ENCODE data around the gene PTPRK.

PTPRK gene

DNA sequence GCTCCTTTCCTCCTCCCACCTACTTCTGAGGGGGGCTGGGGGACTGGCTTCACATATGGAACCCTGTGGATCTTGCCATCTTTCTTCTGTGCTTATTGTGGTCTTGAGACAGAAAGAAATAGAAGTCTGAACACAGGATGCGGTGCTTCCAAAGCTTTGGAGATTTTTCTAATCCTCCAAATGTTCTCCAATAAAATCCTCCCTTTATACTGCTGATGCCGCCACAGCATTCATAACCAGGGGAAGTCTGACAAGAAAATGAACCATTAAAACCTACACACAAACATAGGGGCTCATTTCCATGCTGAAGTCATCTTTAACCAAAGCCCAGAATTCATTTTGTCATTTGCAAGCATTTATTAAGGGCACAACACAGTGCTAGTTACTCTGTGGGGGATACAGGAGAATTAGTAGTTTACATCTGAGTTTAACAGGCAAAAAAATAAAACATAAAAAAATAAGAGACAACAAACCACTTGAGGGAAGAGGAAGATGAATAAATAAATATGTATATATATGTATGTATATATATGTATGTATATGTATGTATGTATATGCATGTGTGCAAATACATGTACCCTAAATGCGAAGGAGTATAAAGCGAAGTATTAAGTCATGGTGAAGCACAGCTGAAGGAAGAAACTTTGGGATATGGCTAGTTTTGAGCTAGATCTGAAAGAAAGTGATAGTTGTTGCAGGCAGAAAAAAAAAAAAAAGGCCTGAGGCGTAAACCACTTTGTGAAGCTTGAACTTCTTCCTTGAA lies 5.9 kb upstream of the PTPRK start:
- Histone ChIP-seq H3K4me1 (ENCODE audit: insufficient read depth, low read length) (0 out of 2 replicates have a peak, but pooled peaks cover 6% of the 10 kb centered on the region), H3K36me3 (ENCODE audit: insufficient read depth, low read length) (no peaks in the 10 kb centered on the region), H3K9me3 (ENCODE audit: control insufficient read depth, insufficient read depth, low read length) (no peaks in the 10 kb centered on the region), H3K9ac (ENCODE audit: low read depth, low read length) (no peak overlapping the region)

DNA sequence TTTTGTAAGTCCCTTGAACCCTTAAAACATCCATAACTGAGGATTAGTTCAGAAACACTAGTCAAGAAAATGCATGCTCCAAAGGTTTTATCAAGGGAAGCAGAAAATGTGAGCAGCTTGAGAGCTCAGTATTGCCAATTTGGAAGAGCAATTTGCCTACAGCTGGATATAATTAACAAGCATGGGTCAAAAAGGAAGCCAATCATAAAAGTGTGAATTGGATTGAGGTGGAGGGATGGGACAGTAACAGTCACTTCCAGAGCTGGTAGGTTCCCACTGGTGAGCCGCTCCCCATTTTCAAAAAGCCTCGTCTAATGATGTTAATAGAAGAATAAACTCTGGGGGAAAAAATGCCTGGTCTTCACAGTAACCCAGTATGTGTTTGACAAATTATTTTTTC lies 5.0 kb upstream of the PTPRK start:
- Histone ChIP-seq H3K4me1 (ENCODE audit: insufficient read depth, low read length) (0 out of 2 replicates have a peak, but pooled peaks cover 6% of the 10 kb centered on the region), H3K36me3 (ENCODE audit: insufficient read depth, low read length) (no peaks in the 10 kb centered on the region), H3K9me3 (ENCODE audit: control insufficient read depth, insufficient read depth, low read length) (no peaks in the 10 kb centered on the region), H3K9ac (ENCODE audit: low read depth, low read length) (no peak overlapping the region)

DNA sequence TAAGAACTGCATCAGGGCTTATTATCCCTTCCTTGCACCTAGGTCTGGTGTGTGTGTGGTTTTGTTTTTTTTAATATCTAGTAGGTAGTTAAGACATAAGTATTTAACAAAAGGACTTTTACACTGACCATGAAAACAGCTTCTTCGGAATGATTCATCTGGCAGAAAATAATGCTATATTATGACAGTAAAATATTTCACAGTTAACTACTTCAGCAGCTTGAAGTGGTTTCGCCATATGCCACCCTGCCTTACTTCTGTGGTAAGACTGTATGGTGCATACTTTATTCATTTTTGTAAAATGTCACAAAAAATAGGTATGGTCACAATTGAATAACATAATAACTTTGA lies 858 bp upstream of the PTPRK start:
- H3K9me3 ChIP-seq (ENCODE audit: control insufficient read depth, insufficient read depth, low read length), result no peaks in the 10 kb centered on the region
- 0 out of 2 replicates have a peak, but pooled peaks cover 3% of the 10 kb centered on the region for H3K4me1 ChIP-seq (ENCODE audit: insufficient read depth, low read length)
- peak overlapping the region; percentile 98 for H3K9ac ChIP-seq (ENCODE audit: low read depth, low read length)
- H3K36me3 ChIP-seq (ENCODE audit: insufficient read depth, low read length), result no peaks in the 10 kb centered on the region

DNA sequence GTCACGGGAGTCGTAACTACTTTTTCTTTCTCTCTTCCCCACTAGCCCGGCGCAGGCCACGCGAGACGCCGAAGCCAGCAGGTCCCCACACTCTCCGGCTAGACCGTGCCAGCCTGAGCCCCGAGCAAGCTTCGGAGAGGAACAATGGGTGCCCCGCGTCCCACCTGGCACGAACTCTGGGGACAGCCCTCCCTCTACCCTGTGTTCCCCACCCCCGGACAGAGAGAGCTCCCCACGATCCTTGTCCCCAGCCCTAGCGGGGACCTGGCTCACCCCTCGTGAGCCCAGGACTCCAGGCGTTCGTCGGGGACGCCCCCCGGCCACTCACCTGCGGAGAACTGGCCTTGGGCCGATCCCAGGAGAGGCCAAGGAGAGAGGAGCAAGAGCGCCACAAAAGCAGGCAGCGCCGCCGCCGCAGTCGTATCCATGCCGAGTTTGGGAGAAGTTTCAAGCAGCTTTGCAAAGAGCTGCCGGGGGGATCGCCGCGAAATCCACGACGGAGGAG lies 416 bp downstream of the PTPRK start:
- no peaks in the 10 kb centered on the region for H3K36me3 ChIP-seq (ENCODE audit: insufficient read depth, low read length)
- peak overlapping the region; percentile 98 for H3K9ac ChIP-seq (ENCODE audit: low read depth, low read length)
- no peaks in the 10 kb centered on the region for H3K9me3 ChIP-seq (ENCODE audit: control insufficient read depth, insufficient read depth, low read length)
- peaks cover 8% of the 10 kb centered on the region; the same call in 1 of the 2 replicates for H3K4me1 ChIP-seq (ENCODE audit: insufficient read depth, low read length)

DNA sequence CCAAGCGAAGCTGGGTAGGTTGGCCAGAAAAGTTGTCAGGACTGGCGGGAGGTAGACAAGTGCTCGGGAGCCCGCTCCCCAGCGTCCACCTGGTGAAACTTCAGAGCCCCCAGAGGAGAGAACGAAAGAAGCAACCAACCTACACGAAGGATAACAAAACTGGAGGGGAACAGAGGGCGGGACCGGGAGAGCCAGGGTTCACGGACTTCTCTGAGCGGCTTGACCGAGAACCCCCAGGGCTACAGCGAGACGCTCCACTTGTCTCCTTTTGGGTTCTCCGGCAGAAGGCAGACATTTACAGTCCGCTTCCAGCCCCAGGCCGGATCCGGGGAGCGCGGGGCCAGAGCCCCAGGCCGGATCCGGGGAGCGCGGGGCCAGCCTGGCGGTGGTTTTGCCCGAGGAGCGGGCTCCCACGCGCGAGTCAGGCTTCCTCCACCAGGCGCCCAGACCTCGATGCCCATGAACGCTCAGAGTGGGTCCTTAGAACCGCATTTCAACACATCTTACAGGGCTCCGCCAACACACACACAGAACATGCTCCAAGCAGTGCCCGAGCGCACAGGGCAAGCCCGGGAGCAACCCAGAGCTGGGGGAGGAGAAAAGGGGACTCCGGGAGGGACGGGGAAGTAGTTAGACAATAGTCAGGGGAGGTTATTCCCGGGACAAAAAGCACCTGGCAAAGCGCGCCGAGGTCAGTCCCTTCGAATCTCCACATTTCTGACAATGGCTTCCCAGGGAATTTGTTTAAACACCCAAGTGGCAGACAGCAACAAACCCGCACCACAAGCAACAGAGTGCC lies 1.1 kb downstream of the PTPRK start:
- no peaks in the 10 kb centered on the region for H3K9me3 ChIP-seq (ENCODE audit: control insufficient read depth, insufficient read depth, low read length)
- peak overlapping the region; percentile 98 for H3K9ac ChIP-seq (ENCODE audit: low read depth, low read length)
- H3K36me3 ChIP-seq (ENCODE audit: insufficient read depth, low read length), result no peaks in the 10 kb centered on the region
- H3K4me1 ChIP-seq (ENCODE audit: insufficient read depth, low read length), result peaks cover 6% of the 10 kb centered on the region; the same call in 1 of the 2 replicates

DNA sequence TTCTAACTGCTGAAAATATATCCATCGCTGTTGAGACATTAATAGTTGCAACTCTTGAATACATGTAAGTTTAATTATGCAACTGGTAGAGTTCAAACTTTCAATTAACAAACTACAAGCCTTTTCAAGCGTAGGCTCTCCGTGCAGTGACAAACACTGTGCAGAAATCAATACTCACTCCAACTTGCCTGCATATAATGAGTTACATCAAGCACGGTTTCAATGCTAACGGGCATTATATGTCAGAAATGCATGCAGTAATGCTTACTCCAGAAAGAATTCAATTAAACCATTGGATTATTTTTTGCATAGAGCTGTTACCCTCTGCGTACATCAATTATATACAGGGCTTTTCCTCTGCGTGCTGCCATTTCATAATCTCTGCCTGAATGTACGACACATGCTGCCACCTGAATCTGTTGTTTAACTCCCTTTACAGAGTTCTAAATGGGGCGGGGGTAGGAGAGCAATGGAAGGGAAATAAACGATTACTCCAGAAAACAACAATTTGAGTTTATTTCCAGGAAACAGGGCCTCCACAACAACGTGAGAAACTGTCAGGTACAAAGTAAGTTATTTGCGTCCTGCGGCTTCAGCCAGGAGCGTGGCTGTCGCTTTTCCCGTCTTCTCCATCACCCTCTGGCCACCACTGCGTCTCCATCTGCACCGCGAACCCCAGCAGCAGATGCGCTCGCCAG lies 1.8 kb downstream of the PTPRK start:
- Histone ChIP-seq H3K9ac (ENCODE audit: low read depth, low read length) (peak overlapping the region; percentile 98; the same call in 1 of the 2 replicates), H3K9me3 (ENCODE audit: control insufficient read depth, insufficient read depth, low read length) (no peaks in the 10 kb centered on the region), H3K4me1 (ENCODE audit: insufficient read depth, low read length) (peaks cover 6% of the 10 kb centered on the region; the same call in 1 of the 2 replicates), H3K36me3 (ENCODE audit: insufficient read depth, low read length) (no peaks in the 10 kb centered on the region)

DNA sequence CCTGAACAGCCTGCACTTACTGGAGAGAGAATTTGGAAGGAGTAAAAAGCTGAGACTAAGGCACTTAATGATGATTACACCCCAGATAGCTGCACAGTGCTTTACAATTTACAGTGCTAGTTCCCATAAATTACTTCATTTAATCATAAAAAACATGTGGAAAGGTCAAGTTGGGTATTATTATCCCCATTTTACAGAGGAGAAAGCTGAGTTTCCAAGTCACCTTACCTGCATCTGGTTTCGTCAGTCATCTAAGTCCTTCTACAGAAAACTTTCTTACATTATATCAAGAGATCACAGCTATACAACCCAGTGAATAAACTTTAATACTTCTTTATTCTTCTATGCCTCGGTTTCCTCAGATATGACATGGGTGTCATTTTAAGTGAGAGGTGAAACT lies 3.3 kb downstream of the PTPRK start:
- Histone ChIP-seq H3K9me3 (ENCODE audit: control insufficient read depth, insufficient read depth, low read length) (no peaks in the 10 kb centered on the region), H3K36me3 (ENCODE audit: insufficient read depth, low read length) (no peaks in the 10 kb centered on the region), H3K9ac (ENCODE audit: low read depth, low read length) (no peak overlapping the region), H3K4me1 (ENCODE audit: insufficient read depth, low read length) (peaks cover 6% of the 10 kb centered on the region; the same call in 1 of the 2 replicates)

DNA sequence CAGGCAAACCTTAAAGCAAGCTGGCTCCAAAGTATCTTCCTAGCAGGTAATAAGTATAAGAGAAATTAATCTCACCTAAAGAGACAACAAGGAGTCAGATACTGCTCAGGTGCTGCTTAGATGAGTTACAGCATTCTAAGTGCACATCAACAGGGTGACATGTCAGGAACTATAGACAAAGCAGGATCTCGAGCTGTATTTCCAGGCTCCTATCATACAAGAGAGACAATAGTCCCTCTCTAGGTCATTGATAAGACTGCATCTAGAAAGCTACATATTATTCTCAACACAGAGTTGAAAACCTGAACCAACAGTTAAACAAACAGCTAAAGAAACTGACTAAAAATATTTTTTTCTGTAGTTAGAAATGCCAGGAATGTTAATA lies 3.9 kb downstream of the PTPRK start:
- Histone ChIP-seq H3K9me3 (ENCODE audit: control insufficient read depth, insufficient read depth, low read length) (no peaks in the 10 kb centered on the region), H3K4me1 (ENCODE audit: insufficient read depth, low read length) (peaks cover 6% of the 10 kb centered on the region; the same call in 1 of the 2 replicates), H3K9ac (ENCODE audit: low read depth, low read length) (no peak overlapping the region)

DNA sequence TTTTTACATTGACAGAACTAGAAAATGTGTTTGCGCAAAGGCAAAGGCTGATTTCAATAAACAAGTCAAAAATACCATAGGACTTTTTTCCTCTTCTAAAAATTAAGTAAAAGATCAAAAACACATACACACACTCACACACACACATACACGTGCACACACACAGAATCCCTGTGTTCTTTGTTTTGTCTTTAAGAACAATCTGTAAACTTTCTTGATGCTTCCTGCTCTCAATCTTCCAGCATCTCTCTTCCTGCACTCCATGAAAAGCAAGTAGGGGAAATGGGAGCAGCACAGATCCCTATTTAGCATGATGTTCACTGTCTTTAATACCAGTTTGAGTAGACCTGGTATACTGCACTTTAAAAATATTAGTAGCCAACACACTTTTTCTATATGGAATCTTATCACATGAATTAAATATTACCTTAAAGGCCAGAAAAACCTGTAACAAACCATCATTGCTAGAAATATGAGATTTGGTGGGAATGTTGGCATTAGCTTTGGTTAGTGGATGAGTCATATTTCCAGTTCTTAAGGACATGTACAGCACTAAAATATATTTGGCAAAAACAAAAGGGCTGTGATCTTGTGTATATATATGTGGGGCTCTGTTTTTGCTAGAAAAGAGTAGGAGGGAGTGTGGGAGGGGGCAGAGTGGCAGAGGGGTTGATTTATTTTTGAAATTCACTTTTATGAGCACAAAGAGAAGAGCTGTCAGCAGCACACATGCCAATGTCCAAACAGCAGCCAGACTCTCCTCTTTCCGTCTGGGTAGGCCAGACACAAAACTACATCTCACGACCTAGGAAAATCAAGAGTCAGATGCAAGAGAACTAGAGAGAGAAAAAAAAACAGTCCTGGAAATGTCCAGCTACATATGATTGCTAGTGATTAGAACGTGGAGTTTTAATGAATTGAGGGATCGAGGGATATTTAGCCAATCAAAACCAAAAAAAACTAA lies 4.6 kb downstream of the PTPRK start:
- Histone ChIP-seq H3K4me1 (ENCODE audit: insufficient read depth, low read length) (peaks cover 6% of the 10 kb centered on the region; the same call in 1 of the 2 replicates), H3K9ac (ENCODE audit: low read depth, low read length) (no peak overlapping the region), H3K9me3 (ENCODE audit: control insufficient read depth, insufficient read depth, low read length) (no peaks in the 10 kb centered on the region), H3K36me3 (ENCODE audit: insufficient read depth, low read length) (no peaks in the 10 kb centered on the region)

More for the DNA sequence above, 3.9 kb downstream of the PTPRK start:
- H3K36me3 ChIP-seq (ENCODE audit: insufficient read depth, low read length), result no peaks in the 10 kb centered on the region

DNA sequence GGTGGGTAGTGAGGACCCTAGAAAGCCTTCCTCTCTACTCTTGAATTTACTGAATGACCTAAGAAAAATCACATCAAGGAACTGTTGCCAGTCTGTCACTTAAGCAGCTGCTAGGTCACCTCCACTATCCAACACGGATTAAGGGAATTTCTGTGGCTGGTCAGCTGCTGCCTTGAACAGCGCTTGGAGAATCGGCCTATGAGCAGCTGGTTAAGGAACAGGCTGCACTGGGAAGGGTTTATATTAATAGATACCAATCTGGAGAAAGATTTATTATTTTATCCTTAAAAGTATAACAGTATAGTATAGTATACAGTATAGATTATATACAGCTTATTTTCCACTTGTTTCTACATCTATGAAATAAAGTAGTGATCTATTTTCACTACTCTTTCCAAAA lies 6.5 kb downstream of the PTPRK start:
- Histone ChIP-seq H3K4me1 (ENCODE audit: insufficient read depth, low read length) (peaks cover 6% of the 10 kb centered on the region; the same call in 1 of the 2 replicates), H3K36me3 (ENCODE audit: insufficient read depth, low read length) (no peaks in the 10 kb centered on the region), H3K9ac (ENCODE audit: low read depth, low read length) (no peak overlapping the region), H3K9me3 (ENCODE audit: control insufficient read depth, insufficient read depth, low read length) (no peaks in the 10 kb centered on the region)

DNA sequence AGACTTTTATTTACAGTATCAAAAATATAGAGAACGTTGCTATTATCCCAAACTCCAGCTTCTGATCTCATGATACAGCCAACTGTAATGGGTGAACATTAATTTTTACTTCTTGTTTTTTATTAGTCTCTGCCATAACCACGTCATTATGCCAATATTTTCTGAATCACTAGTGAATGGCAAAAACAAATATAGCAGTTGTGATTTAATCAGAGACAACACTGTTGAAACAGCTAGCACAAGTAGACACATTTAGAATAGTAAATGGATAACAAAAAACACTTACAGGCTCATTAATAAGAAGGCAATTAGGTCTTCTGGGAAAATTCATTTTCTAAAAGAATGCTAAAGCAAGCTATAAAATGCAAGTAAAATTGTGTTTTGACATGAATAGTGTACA lies 8.1 kb downstream of the PTPRK start:
- Histone ChIP-seq H3K9ac (ENCODE audit: low read depth, low read length) (no peak overlapping the region), H3K4me1 (ENCODE audit: insufficient read depth, low read length) (peaks cover 6% of the 10 kb centered on the region; the same call in 1 of the 2 replicates), H3K36me3 (ENCODE audit: insufficient read depth, low read length) (no peaks in the 10 kb centered on the region), H3K9me3 (ENCODE audit: control insufficient read depth, insufficient read depth, low read length) (no peaks in the 10 kb centered on the region)

DNA sequence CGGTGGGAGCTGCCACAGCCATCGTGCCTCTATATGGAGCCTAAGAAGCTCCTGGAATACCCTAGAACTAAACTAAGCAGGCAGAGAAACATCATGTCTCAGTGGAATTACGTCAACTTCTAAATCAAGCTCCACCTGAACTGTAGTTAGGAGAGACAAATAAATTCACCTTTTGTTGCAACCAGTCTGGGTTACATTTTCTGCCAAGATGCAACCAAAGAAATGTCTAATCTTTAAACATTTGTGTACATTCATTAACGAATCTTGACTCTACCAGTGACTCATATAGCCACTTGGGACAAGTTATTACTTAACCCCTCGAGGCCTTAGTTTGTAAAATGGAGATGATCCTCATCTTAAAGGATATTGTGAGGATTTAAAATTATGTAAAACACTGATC lies 8.9 kb downstream of the PTPRK start:
- Histone ChIP-seq H3K9ac (ENCODE audit: low read depth, low read length) (no peak overlapping the region), H3K4me1 (ENCODE audit: insufficient read depth, low read length) (peaks cover 6% of the 10 kb centered on the region; the same call in 1 of the 2 replicates), H3K36me3 (ENCODE audit: insufficient read depth, low read length) (no peaks in the 10 kb centered on the region), H3K9me3 (ENCODE audit: control insufficient read depth, insufficient read depth, low read length) (no peaks in the 10 kb centered on the region)

DNA sequence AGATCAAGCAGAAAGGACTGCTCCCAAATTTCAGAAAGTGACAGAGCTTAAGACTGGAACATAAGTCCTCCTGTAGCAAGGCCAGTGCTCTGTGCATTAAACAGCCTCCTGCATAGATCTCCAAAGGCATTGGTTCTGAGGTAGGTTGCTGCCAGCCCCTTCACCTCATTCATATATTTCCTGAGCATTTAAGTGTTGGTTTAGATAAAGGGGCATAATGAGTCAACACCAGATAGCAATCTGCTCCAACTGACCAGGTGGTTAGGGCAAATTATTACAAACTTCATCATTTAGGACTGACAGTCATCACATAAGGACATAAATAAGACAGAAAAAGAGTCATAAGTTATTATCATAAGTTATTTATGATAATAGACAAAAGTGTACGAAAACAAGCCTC lies 10.7 kb downstream of the PTPRK start:
- peaks cover 10% of the 10 kb centered on the region; the same call in 1 of the 2 replicates for H3K4me1 ChIP-seq (ENCODE audit: insufficient read depth, low read length)

More for the DNA sequence above, 10.7 kb downstream of the PTPRK start:
- H3K9ac ChIP-seq (ENCODE audit: low read depth, low read length), result no peak overlapping the region
- no peaks in the 10 kb centered on the region for H3K9me3 ChIP-seq (ENCODE audit: control insufficient read depth, insufficient read depth, low read length)
- H3K36me3 ChIP-seq (ENCODE audit: insufficient read depth, low read length), result no peaks in the 10 kb centered on the region
